ENCODE results near the gene NDST1.

DNA sequence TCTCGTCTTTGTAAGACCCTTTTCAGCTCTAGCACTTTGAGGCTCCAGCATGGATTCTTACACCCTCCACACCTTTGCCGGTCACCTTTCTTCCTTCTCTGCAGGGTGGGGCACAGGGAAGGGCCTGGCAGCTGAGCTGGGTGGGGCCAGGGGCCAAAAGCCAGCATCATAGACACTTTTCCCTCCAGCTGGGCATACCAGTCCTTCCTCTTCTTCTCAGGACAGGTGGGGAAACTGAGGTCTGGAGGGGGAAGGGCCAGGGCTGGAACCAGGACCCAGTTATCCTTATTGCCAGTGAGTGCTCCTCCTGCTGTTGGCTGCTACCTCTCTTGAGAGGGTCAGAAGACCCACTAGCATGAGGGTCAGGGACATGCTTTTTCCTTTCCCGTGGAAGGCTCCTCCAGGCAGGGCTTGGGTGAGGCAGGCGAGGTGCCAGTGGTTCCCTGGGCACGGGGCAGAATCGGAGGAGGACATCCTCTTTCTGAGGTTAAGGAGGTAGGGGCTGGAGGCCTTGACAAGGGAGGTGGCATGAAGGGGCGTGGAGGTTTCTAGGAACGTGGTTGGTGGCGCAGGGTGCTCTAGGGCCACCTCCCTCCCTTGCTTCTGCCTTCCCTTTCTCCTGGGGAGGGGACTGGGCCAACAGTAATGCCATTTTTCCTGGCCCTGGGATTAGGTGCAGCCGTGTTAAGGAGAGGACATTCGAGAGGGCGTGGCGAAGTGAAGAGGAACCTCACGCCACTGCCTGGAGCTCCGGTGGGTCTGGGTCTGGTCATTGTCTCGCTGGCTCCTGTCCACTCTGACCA lies at the start of gene NDST1:
- TF ChIP-seq CTCF (IDR thresholded peaks at IDR 0.05) (no peak), POLR2AphosphoS5 (IDR thresholded peaks at IDR 0.05) (no peak)
